Bladder microvascular endothelial cell (primary cell): Measurements from ENCODE around the gene ESYT3. TPM values are rescaled to one million over a fixed set of nuclear protein-coding genes. Genes with fewer than 3 reads are reported as not detected.

Experiments used
- total RNA-seq: library from RNA; depleted of rRNA; stranded (reverse); fragments of >200 nt; gene quantifications from 2 replicates; pipeline ENCODE4 v1.2.3, GENCODE V29; 2014

ESYT3 gene
- total RNA-seq, result not detected in 2 replicates

GRCh38 chr3:138434276-138434874 is at the start of gene ESYT3:
Gene ESYT3 (plus strand): TSS chr3:138434616. CDS start chr3:138434799, 183 bp downstream.

Other genes starting within 250 kb of the ESYT3 start
- gene ARMC8, start 247.3 kb upstream of the ESYT3 start, total RNA-seq, result 30.9 and 58.7 TPM in 2 replicates
- gene NME9, start 104.8 kb upstream of the ESYT3 start, total RNA-seq, result not detected in 2 replicates
- gene MRAS, start 86.0 kb upstream of the ESYT3 start, total RNA-seq, result 5.7 and 18.8 TPM in 2 replicates
- 7.6 and 14.3 TPM in 2 replicates for gene CEP70, start 159.6 kb downstream of the ESYT3 start, total RNA-seq
- 7.3 and 7.9 TPM in 2 replicates for gene FAIM, start 174.2 kb downstream of the ESYT3 start, total RNA-seq